MV-4-11 (cell line): ENCODE measurements around the gene PTPN14.
"Not testable (repeated sequence)": the region's sequence is repeated elsewhere in the genome, so short reads cannot be mapped to it uniquely, and the experiment has no call there.

Experiments used
- DNase-seq: peaks from one replicate; lab custom pipeline; 2025; lab: John Stamatoyannopoulos, UW

Gene PTPN14

DNA sequence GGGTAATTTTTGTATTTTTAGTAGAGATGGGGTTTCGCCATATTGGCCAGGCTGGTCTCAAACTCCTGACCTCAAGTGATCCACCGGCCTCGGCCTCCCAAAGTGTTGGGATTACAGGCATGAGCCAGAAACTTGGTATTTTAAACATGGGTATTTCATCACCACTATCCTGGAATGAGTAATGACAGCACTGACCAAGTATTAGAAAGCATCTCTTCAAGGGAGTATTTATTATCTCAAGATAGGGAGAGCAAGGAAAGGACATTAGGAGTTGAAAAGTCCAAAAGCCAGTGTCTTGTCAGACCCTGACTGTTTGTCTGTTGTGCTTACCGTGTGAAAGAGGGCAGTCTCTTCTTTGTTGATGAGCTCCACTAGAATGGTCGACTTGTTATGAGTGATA is 156.8 kb downstream of the PTPN14 start:
- DNase-seq: not testable (repeated sequence)

DNA sequence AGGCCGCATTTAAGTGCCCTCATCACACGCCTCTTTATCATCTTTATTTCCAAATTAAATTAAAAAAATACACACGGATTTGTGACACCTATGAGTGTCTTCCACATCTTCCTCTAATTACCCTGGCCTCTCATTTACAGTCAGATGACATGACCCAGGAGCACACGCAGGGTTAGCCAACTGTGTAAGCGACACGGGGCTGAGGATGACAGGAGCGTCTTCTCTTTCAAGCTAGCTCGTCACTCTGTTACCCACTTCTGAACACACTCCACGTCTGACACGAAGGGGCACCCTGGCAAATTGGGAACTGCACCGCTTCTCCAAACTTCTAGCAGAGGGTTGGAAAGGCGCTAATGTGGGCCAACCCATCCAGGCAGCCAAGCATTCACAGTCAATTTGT is 158.3 kb downstream of the PTPN14 start:
- no peak for DNase-seq

DNA sequence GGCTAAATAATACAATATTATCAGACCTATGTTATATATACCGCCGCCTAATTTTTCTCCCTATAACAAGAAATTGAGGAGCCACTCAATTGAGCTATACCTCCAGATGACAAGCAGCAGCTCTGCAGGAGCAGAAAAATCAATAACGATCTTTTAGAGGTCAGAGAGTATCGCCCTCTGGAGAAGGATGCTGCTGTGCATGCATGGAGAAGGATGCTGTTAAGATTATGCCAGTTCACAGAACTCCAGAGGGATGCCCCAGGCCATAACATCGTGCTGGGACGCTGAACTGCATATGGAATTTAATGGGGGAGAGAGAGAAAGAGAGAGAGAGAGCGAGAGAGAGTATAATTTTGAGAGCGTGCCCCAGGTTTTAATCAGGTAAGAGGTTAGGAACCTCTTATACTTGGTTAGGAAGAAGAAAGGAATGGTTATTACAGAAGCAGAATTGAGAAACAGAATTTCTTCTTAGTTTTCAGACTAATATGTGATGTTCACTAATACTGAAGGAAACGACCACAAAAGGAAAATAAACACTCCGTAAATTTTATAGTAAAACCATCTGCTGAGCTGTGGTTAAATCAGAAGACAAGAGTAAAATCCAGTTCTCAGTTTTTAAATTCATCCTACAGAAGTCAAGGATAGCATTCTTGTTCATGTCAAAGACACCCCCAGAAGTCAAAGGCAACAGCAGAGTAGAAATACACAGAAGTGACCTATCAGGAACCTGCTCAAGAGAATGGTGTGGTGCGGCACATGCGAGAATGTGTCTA is 159.3 kb downstream of the PTPN14 start:
- no peak for DNase-seq

DNA sequence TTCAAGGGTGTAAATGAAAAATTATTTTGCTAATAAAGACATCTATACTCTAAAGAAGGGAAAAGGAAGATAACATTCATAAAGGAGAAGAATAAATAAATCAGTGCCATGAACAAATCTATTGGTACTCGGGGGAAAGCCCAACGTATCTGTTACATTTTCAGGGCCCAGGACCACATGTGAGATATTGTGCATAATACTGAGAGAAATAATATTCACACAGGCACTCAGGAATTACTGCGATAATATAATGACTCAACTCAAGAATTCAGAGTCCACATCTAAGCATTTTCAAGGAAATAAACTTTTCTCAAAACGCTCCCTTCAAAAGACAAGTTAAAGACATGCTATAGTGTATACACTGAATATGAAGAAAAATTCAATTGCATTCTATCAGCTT is 161.7 kb downstream of the PTPN14 start:
- DNase-seq: no peak

DNA sequence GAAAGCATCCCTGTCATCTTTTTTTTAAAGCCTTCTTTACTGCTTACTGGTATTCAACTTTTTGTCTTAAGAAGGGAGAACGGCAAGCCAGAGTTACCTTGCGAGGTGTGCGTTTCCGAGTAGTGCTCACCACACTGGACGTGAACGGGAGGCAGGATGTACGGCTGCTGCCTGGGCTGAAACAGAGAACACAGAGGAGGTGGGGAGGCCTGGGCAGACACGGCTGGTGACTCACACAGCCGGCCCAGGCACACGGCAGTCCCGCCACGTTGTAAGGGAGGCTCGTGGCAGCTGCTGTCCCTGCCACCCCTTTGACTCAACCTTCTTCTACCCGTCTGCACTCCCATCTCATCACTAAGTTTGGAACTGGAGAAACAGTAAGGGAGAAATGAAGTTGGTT is 164.7 kb downstream of the PTPN14 start:
- peak; percentile 41 for DNase-seq

DNA sequence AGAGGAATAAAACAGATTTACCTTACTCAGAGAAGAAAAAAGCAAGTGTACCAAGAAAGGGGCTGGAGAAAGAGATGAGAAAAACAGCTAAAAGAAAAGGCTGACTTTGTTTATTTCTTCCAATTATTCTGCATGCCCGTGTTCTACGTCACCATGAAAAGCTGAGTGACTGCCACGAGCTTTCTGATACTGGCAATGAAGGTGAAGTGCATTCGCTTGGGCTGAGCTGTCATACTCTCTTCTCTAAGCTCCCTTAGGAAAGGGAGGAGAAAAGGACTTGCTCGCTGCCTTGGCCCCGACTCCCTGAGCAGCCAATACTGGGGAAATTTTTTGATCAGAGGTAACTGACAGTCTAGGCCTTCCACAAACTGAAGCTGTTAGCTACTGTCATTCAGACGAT is 165.1 kb downstream of the PTPN14 start:
- DNase-seq: no peak

DNA sequence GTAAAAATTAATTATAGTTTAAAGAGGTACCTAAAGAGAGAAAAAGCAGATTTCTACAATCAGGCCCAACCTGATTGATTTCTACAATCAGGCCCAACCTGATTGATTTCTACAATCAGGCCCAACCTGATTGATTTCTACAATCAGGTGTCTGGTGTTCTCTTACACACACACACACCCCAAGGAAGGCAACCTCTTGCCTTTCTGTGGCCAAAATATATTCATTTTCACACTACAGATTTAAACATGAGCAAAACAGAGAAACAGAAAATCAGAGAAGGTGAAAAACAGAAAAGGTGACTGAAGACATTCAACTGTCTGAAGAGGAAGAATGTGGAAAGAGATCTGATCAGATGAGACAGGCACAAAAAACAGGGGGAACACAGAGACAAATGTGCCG is 166.0 kb downstream of the PTPN14 start:
- no peak for DNase-seq

DNA sequence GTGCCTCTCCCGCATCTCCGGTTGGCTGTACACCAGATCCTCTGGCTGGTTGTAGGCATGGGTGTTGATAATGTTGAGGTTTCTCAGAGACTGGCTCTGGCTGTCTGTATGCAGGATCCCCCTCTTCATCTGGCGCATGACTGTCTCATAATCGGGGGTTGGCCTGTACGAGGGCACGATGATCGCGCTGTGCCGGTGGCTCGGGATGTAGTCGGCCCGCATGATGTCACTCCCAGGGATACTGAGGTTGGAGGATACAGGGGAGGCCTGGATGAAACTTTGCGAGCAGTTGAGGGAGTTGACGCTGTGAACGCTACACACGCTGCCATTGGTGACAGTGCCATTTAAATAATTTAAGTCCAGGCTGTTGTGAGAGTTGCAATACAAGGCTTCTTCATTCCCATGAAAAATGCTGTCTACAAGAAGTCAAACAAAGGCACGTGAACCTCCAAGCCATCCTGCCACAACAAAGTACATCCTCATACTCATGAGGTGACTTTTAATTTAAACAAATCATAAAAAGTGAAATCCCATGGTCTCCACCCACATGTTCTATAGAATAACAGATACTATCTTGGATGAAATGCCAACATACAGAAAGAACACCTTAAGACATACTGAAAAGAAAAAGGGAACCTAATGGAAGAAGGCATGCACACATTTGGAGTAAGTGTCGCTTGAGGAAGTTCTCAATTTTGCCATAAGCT is 166.9 kb downstream of the PTPN14 start:
- DNase-seq: peak; percentile 8

DNA sequence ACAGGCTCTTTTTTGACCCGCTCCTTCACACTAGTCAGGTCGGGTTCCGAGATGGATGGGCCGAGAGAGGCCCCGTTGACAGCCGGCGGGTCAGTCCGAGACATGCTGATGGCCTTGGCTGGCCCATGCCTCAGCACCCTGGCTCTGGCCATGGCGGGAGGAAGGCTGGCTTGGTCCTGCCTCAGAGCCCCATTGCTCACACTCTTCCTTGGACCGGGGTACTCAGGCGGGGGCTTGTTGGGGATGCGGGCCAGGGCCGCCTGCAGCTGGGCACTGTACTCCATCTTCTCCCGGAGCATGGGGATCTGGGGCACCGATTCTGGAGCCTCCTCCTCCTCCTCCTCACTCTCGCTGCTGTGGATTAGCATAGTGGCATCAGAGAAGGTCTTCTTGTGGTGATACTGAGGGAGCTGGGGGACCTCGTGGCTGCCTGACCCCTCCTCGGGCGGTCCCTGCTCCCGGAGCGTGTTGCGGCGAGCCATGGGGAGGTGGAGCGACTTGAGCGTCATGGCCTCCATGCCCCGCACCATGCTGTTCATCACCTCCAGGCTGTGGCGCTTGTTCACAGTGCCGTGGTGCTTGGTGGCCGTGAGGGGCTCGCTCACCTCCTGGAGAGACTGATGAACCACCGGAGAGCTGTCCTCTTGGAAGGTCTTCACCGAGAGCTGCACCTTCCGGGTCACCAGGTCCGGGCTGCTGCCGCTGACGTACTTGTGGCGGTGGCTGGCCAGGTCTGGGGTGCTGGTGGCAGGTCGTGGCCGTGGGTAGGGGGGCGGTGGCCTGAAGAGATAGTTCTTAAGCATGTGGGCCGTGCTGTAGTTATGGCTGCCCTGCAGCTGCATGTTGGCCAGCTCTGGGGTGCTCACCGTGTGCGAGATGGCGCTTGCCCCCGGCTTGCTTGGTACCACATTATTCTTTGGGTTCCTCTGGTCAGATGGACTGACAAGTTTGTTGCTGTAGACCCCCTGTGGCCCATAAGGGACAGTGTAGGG is 167.7 kb downstream of the PTPN14 start:
- no peak for DNase-seq

DNA sequence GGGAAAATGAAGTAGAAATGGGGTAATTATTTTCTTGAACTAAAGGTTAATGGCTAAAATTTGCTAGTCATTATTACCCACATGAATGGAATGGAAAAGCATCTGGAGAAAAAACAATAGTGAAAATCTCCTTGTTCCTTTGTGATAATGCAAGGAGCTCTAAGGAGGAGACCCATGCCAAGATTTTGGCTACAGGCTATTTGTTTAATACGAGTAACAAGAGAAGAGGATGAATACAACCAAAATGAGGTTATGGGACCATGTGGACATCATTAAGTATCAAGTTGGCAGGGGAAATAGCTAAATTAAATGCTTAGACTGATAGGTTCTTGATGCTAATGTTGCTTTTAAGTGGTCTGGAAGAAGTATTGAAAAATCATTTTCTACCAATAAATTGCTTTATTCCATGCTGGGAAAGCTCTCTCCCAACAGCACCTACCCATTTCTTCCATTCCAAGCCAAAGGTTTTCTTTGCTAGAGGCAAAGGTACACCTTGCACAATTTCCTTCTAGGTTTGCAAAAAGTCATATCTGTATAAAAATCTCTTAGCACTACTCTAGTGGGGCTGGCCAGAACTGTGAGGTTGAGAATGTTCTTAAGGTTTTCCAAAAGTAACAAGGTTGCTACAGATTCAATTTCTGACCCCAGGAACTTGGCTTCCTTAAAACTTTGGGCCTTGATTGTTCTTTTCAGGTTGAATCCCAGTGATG is 170.3 kb downstream of the PTPN14 start:
- no peak for DNase-seq

DNA sequence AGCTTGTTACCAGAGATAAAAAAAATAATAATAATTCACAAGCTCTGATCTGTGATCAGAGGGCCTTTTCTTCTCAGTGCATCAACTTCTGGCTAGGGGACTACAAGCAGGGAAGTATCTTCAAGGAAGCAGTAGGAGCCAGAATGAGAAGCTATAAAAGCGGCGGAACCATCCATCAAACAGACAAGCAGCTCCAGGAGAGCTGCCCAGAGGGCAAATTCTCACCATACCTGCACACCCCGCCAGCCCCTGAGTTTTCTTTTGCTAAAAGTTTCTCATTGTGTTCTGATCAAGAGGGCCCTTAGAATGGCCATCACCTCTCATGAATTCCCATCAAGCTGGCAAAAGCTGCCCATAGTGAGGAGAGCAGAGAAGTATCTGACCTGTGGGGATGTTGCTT is 171.0 kb downstream of the PTPN14 start:
- DNase-seq: no peak

DNA sequence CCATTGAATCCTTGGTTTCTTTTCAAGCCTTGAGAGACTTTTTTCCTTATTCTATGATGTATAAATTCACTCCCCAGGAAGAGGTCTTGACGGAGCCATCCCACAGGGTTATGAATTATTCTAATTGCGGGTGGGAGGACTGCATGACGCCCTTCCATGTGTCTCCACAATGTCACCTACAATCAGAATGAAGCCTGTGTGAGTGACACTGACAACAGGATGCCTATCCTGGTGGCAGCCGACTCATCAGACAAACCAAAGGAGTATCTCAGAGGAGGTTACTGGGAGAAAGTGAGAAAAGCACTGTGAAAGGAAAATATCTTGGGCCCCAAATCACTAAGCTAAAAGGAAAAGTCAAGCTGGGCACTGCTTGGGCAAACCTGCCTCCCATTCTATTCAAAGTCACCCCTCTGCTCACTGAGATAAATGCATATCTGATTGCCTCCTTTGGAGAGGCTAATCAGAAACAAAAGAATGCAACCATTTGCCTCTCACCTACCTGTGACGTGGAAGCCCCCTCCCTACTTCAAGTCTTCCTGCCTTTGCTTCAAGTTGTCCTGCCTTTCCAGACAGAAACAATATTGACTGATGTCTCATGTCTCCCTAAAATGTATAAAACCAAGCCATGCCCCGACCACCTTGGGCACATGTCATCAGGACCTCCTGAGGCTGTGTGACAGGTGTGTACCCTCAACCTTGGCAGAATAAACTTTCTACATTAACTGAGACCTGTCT is 172.0 kb downstream of the PTPN14 start:
- DNase-seq: no peak

DNA sequence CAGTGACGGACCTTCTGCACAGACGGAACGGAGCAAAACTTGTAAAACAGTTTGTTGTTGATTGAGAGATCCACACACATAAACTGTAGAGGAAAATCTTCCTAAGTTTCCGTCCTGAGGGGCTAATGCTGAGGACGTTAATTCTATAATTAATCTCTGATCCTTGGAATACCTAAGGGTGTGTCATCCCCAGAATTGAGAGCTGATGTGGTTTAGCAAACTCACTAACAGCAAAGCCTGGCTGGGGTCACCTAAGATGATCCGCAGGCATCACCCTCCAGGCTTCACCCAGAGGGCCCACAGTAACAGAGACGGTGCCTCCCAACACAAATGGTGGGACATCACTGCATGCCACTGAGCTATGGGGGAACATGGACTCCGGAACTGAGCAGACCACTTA is 172.9 kb downstream of the PTPN14 start:
- no peak for DNase-seq

DNA sequence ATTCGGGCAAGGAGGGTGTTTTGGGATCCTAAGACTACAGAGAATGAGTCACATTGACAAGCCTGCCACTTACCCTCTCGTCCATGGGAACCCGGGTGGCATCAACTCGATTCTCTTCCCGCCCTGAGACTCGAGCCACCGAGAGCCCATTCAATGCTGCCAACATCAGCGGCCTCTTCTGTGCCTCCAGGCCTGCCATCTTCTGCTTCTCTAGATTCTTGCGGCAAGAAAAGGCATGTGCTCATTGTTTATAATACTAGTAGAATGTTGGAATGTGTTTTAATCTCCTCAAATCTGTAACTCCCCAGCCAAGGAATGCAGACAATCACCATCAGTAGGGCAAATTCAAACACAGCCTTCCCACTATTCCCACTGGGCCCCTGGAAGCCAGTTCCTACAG is 173.5 kb downstream of the PTPN14 start:
- no peak for DNase-seq

DNA sequence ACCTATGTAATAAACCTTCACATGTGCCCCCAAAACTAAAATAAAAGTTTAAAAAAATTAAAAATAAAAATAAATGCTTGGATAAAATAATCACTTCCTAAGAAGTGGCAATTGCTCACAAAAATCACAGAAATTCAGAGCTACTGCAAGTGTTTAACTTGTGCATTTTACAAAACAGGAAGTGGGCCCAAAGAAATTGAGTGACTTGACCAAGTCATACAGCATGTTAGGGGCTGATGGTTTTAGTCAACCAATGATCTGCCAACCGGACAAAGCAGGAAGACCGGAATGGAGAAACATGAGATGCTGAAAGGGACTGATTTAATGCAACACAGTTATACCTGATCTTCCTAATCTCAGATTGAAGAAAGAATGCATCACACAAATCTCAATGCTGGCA is 173.9 kb downstream of the PTPN14 start:
- peak; percentile 58 for DNase-seq

DNA sequence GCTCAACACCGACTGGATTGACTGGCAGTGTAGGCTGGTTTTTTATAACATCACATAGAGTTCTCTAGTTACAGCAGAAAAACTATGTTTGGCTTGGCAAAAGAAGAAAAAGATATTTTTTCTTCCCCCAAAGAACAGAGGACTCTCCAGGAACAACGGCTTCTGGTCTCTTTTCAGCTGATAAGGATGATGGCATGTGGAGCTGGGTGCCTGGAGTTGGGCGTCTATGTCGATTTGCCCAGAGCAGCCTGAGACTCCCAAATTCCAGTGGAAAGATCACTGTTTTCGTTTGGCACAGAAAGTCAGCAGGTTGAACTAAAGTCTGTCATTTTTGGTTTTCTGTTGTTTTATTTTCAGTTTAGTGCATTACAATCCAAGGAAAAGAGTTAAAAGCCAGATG is 179.3 kb downstream of the PTPN14 start:
- DNase-seq: no peak

DNA sequence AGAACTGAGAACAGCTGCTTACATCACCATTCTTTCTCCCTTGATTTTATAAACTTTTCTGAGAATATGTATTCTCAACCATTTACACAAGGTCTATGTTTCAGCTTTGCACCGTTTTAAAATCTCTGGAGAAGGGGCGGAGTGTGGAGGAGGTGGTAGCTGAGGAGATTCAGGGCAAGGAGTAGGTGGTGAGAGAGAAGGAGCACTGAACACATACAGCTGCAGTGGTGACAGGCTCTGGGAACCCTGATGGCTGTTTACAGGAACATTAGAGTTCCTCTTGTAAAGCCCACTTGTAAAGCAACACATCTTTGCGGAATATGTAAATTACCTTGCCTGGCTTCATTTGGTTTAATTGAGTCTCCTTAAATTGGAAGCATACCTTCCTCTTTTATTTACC is 180.8 kb downstream of the PTPN14 start:
- DNase-seq: no peak

DNA sequence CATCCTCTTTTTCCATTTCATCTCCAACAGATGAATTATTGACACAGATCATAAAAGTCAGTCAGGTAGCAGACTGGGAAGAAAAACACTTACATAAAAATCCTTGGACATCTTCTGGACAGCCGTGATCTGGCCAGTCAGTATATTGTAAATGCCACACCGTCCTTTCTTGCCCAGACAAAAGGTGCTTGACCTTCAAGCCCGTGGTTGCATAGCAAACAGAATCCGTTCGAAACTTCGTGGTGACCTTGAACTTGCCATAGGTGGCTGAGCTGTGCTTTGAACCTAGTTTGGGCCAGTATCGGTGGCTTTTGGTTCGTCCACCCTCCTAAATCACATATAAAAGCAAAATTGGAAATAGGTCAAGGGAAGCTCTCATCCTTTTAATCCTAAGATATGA is 182.0 kb downstream of the PTPN14 start:
- DNase-seq: no peak

DNA sequence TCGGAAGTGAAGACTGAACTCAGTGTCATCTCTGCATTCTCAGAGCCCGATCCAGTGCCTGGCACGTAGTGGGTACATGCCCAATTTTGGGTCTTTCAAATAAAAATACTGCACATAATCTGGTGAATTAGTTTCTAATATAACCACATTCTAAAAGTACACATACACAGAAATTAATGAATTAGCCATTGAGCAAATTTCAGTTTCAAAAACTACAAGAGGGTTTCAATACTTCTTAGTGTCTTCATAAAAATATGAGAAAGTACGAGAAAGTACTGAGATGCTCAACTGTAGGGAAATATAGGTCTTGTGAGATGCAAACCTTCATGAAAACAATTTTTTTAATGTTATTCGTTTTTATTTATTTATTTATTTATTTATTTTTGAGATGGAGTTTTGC is 183.6 kb downstream of the PTPN14 start:
- DNase-seq: no peak

DNA sequence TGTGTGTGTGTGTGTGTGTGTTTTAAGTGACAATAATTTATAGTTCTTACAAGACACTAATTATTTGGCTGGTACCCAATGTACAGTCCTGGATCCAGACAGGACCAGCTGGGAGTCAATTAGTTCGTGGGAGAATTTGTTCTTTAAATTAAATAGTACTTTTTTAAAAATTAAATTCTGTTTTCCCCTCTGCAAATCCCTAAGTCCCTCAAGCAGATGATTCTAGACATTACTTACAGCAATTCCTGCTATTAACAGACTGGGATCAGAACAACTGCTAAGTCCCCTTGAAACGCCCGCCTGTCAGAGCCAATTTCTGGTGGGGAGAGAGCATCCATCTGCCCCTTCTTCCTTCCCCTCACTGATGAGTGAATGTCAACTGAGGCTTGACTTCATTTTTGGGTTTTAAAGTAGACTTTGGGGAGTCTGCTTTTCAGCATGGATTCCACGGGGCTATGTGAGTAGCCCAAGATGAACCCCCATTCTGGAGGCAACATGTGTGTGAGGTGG is 186.6 kb downstream of the PTPN14 start:
- DNase-seq: no peak

DNA sequence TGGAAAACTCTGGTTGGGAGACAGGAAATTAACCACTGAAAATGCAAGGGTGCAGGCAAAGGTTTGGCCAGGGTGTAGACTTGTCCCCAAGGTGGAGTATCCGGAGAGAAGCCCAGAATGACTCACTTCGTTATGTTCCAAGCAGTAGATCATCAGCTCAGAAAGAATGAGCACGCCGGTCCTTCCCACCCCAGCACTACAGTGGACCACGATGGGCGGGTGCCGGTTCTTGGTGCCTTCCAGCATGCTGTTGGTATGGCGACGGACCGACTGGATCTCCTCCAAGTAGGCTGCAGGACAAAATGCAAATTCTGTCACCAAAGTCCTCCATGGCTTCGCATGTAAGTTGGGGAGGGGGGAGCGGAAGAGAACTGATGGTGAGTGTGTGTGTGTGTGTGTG is 187.0 kb downstream of the PTPN14 start:
- DNase-seq: no peak
